ENCODE measurements around the gene ADCY6.

DNA sequence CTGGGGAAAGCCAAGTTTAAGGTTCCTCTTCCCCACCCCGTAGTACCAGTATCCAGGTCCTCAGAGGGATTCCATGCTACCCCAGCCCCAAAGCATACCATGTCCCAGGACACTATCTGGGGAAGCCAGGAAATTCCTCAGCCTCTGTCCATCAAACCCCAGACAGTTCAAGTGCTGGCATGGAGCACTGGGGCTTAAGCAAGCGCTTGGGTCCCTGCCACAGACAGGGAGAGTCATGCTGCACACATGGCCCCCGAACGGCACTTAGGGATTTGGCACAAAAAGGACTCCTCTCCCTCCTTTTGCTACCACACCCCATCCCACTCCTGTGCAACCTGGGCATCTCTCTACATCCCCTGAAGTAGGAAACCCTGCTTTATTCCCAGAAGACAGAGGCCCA lies 21.8 kb downstream of the ADCY6 start:
- no peak for TF ChIP-seq ZNF274 (IDR thresholded peaks at IDR 0.05; ENCODE audit: low read depth, low read length)
- TF ChIP-seq YY1 (IDR thresholded peaks at IDR 0.05; ENCODE audit: insufficient read depth, insufficient read length) = no peak

Data from NT2/D1 (cell line).